ENCODE results near the gene ULBP1.
"Not testable (repeated sequence)": the region's sequence is repeated elsewhere in the genome, so short reads cannot be mapped to it uniquely, and the experiment has no call there.

The ULBP1 gene

DNA sequence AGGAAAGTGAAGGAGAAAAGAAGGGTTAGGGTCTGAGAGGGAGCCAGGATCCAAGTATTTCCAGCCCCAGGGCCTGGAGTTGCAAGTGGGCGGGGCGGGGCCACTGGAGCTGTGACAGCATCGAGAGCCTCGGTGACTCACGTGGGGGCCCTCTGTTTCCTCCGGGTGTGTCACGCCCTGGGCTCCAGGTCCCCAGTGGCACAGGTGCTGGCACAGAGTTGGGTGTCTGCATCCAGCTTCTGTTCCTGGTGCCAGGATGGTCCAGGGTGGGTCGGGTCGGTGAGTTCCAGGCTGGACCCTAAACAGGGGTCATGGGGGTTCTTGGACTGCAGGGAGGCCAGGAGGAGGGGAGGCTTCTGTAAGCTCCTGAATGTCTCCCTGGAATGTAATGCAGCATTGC is 44.8 kb downstream of the ULBP1 start:
- no peak for DNase-seq

DNA sequence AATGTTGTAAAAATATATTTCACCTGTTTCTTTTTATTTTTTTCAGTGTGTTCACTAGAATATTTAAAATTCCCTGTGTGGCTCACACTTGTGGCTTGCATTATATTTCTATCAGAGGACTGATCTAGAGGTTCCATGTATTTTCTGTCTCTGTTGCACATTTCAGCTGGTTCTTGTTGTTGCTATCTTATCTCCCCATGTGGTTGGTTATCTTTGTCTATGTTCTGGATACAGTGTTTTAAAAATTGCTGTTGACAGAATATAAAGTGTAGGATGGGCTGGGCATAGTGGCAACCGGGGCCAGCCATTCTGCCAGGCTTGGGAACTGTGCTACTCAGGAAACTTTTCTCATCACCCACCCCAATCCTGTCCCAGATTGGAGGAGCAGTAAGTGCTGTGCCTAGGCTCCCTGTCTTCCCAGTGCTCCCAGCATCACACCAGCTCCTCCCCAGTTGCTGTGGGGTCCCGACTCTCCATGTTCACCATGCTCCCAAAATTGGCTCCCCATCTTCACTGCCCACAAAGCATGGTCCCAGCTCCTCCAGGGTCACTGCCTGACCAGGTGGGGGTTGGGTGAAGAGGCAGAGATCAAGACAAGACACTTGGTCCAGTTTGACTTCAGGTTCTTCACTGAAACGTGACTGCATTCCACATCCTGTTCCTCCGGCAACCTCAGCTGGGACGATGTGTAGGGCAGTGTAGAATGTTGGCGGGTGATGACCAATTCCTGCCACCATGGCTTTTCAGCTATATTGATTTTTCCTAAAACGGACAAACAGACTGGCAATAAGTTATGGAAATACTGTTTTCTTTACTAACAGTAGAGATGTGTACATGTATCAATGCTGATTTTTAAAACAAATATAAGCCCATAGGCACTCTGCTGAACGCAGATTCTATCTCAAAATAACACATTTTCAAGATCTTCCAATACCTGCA is 49.4 kb downstream of the ULBP1 start:
- DNase-seq, result not testable (repeated sequence)

- DNase-seq, result not testable (repeated sequence)
Measured at GRCh38 chr6:150013785-150014622, 50.3 kb downstream of the ULBP1 start.

DNA sequence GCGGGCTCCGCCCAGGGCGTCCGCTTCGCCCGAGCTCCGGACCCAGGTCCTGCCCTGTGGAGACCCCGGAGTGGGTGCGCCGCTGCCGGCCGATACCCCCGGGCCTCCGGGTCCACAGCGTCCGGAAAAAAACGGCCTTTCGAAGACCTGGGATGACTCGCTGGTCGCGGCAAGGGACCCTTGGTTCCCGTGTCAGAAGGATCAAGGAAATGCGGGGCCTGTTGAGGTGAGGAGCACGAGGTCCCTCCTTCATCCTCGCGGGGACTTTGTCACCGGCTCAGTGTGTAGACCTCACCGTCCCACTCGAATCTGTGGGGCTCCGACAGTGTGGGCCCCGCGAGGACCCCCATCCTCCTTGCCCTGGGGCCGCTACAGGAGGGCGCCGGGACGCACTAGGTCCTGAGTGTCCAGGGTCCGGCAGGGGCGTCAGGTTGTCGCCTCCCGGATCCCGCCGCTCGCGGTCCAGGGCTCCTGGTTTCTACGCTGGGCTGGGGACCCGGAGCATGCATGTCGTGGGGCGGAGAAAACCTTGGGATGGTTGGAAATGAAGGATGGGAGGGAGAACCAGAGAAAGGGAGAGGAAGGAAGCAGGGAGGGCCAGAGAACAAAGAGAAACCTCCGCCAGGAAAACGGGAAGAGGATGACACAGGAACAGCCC is 51.0 kb downstream of the ULBP1 start:
- not testable (repeated sequence) for DNase-seq

DNA sequence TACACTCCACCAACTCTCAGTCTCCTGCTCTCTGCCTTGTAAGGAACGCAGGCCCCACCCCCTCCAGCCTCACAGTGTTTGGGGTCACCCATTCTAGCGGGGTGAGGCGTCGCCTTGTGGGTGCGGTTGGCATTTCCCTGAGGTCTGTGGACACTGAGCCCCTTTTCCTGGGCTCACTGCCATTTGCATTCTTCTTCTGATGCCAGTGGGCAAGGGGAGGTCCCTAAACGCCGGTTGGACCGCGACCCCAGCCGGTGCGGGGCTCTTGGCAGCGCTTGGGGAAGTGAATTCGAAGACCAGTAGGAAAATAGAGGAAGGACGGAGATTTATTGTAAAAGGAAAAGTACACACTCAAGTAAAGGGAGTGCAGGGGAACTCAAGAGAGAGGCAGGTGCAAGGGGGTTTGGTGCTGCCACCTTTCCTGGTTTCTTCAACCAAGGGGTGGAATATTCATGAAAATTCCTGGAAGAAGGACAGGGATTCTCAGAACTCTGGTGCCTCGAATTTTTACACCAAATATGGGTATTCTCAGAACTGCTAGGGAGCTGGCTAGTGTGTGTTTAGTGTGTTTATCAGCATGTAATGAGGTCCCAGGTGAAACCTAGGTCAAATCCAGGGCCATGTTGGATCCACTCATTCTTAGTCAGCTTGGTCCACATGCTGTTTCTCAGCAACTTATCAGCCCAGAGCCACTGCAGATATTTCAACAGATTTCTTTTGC is 51.7 kb downstream of the ULBP1 start:
- not testable (repeated sequence) for DNase-seq

GRCh38 chr6:150016324-150017185 is 52.8 kb downstream of the ULBP1 start:
- DNase-seq, result peak; percentile 52 to 61

GRCh38 chr6:150017186-150017521 is 53.4 kb downstream of the ULBP1 start:
- not testable (repeated sequence) for DNase-seq

DNA sequence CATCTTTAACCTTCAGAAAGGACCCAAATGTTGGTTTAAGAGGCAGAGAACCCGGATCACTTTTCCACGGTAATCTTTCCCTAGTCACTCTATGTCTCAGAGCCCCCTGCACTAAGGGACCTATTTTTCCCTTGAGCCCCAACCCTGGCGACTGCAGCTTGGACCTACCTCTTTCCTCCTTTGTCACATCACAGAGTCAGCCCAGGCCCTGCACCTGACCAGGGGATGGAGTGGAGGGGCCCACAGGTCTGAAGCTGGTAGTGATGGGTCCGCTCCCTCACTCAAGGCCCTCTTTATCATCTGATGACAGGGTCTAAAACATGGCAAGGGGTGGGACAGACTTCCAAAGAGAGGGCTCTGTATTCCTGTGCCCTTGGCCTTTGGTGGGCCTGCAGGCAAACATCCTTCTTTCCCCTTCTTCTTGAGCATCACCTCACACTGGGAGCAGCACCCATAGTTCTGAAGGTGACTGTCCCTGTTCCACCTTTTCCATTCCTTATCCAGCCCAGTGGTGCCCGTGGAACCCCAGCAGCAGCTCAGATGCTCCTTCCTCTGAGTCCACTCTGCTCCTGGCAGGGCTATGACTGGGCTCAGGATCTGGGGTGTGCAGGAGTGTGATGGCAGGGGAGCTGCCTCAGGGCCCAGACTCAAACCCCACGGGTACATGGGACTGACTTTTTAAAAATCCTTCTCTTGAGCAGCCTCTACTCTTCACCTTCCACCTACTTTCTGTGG is 55.3 kb downstream of the ULBP1 start:
- no peak for DNase-seq

DNA sequence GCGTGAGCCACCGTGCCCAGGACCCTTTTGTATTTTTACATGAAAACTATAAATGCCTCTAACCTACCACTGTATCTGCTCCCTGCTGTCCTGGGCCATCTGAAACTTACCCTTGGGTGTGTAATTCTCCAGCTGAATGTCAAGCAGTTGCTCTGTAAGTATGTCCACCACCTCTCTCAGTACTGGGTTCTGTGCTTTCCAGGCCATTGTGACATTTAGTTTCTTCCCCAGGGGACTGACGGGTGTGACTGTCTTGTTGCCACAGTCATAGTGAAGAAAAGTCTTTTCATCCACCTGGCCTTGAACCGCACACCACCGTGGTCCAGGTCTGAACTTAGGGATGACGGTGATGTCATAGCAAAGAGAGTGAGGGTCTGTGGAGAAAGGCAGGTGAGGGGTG is 58.1 kb downstream of the ULBP1 start:
- DNase-seq, result not testable (repeated sequence)

All from SHP77 (cell line).